ENCODE measurements around the gene C10orf95. TPM values are rescaled to one million over a fixed set of nuclear protein-coding genes. Genes with fewer than 3 reads are reported as not detected.

The C10orf95 gene
- total RNA-seq, 2 experiments from 2014 or later, result 0.20 to 0.36 TPM

DNA sequence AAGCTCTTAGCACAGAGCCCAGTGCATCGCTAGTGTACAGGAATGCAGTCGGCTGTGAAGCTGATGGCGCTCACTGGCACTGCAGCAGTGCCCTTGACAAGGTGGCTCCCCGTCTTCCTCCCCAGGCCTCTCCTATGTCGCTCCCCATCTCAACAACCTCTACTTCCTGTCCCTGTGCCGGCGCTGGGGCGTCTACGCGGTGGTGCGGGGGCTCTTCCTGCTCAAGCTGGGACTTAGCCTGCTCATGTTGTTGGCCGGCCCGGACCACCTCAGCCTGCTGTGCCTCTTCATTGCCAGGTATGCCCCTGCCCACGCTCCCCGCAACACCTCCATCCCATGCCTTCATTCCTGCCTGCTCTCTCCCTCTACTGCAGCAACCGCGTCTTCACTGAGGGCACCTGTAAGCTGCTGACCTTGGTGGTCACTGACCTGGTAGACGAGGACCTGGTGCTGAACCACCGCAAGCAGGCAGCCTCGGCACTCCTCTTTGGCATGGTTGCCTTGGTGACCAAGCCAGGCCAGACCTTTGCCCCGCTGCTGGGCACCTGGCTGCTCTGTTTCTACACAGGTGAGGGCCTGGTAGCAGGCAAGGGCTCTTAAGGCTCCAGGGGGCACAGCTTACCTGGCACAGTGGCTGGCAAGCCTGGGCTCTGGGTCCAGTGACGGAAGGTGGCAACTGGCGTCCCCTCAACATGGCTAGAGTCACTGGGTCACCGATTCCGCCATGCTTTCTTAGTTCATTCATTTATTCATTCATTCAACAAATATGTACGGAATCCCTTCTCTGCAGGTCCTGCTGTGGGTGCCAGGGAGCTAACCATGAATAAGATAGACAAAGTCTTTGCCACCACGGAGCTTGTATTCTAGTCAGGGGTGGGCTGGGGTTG is 22.3 kb upstream of the C10orf95 start:
- ChIA-PET POLR2A (interaction anchor here (1.4 to 1.5 kb wide), 3 partner anchors 12 to 38 kb away, joined by 4 to 7 read pairs (median 5); partner anchors contain the start of gene C10orf95), CTCF (interaction anchor here (0.8 to 1.7 kb wide), 6 partner anchors 12 to 244 kb away, joined by 3 to 10 read pairs (median 4); no protein-coding TSS in a partner anchor)
- TF ChIP-seq, protein P1, sequence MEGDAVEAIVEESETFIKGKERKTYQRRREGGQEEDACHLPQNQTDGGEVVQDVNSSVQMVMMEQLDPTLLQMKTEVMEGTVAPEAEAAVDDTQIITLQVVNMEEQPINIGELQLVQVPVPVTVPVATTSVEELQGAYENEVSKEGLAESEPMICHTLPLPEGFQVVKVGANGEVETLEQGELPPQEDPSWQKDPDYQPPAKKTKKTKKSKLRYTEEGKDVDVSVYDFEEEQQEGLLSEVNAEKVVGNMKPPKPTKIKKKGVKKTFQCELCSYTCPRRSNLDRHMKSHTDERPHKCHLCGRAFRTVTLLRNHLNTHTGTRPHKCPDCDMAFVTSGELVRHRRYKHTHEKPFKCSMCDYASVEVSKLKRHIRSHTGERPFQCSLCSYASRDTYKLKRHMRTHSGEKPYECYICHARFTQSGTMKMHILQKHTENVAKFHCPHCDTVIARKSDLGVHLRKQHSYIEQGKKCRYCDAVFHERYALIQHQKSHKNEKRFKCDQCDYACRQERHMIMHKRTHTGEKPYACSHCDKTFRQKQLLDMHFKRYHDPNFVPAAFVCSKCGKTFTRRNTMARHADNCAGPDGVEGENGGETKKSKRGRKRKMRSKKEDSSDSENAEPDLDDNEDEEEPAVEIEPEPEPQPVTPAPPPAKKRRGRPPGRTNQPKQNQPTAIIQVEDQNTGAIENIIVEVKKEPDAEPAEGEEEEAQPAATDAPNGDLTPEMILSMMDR (IDR thresholded peaks at IDR 0.05), result no peak
- Mint-ChIP-seq H3K4me1 (ENCODE audit: low read depth) (peaks cover 23% of the 10 kb centered on the region), H3K4me3 (no peak overlapping the region), H3K27ac (peak overlapping the region; percentile 72), H3K36me3 (ENCODE audit: low read depth) (peaks cover 10% of the 10 kb centered on the region), H3K27me3 (no peaks in the 10 kb centered on the region), H3K9me3 (no peaks in the 10 kb centered on the region)
- intact Hi-C loops (cut with micrococcal nuclease), result loop anchor here (10.0 kb wide), 1 partner anchor 239 kb away; no protein-coding TSS in a partner anchor
- ATAC-seq, result peak; percentile 84
- peak; percentile 41 for DNase-seq

DNA sequence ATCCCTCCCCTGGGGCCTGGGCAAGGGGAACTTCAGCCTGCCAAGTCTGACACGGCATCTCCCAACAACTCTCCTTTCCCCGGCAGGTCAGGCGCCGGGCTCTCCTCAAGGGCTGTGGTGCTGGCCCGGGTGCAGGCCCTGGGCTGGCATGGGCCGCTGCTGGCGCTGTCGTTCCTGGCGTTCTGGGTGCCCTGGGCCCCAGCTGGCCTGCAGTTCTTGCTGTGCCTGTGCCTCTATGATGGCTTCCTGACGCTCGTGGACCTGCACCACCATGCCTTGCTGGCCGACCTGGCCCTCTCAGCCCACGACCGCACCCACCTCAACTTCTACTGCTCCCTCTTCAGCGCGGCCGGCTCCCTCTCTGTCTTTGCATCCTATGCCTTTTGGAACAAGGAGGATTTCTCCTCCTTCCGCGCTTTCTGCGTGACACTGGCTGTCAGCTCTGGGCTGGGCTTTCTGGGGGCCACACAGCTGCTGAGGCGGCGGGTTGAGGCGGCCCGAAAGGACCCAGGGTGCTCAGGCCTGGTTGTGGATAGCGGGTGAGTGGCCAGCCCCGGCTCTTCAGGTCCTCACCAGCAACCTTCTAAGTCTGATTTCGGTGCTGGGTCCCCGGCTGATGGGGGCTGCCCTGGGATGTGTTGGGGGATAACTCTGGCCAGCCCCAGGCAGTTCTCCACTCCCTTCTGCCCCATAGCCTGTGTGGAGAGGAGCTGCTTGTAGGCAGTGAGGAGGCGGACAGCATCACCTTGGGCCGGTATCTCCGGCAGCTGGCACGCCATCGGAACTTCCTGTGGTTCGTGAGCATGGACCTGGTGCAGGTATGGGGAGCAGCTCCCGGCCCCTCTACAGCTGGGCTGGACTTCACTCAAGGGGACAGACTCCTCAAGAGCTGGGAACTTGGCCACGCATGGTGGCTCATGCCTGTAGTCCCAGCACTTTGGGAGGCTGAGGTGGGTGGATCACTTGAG is 19.5 kb upstream of the C10orf95 start:
- no peak overlapping the region for H3K27ac Mint-ChIP-seq
- ChIA-PET POLR2A (interaction anchor here (0.8 to 1.5 kb wide), 2 partner anchors 9 to 30 kb away, joined by 3 to 7 read pairs; no protein-coding TSS in a partner anchor), CTCF (interaction anchor here (0.9 to 1.7 kb wide), 2 partner anchors 33 to 239 kb away, joined by 3 read pairs; no protein-coding TSS in a partner anchor)
- no peaks in the 10 kb centered on the region for H3K27me3 Mint-ChIP-seq
- no peaks in the 10 kb centered on the region for H3K9me3 Mint-ChIP-seq
- intact Hi-C loops (cut with micrococcal nuclease), result loop anchor here (10.0 kb wide), 1 partner anchor 236 kb away; no protein-coding TSS in a partner anchor
- H3K4me3 Mint-ChIP-seq, result no peak overlapping the region
- ATAC-seq, result no peak
- peaks cover 16% of the 10 kb centered on the region for H3K4me1 Mint-ChIP-seq (ENCODE audit: low read depth)
- no peak for DNase-seq
- TF ChIP-seq, protein P1 (IDR thresholded peaks at IDR 0.05), result no peak
- peaks cover 12% of the 10 kb centered on the region for H3K36me3 Mint-ChIP-seq (ENCODE audit: low read depth)

DNA sequence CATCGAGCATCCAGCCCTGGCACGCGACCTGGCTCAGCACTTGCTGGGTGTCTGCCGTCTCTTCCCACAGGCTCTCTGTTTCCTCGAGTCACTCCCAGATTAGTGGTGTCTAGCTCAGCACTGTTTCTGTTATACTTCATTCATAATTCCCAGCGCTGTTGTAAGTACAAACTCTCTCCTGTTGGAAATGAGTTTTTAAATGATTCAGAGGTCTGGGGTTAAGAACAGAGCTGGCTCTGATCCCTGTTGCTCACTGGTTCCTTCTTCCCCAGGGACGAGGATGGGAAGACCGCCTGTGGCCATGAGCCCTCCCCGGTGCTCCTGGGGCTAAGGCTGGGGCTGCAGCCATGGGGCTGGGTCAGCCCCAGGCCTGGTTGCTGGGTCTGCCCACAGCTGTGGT is 17.3 kb upstream of the C10orf95 start:
- TF ChIP-seq, protein P1 (IDR thresholded peaks at IDR 0.05), result no peak
- POLR2A ChIA-PET, result no interaction called here
- H3K27ac Mint-ChIP-seq, result no peak overlapping the region
- CTCF ChIA-PET, result interaction anchor here (0.8 to 1.3 kb wide), 3 partner anchors 17 to 237 kb away, joined by 3 read pairs; partner anchors contain the start of gene C10orf95
- intact Hi-C loops (cut with micrococcal nuclease), result no loop called here
- H3K27me3 Mint-ChIP-seq, result no peaks in the 10 kb centered on the region
- peaks cover 7% of the 10 kb centered on the region for H3K36me3 Mint-ChIP-seq (ENCODE audit: low read depth)
- no peak for ATAC-seq
- no peak for DNase-seq
- H3K9me3 Mint-ChIP-seq, result no peaks in the 10 kb centered on the region
- H3K4me3 Mint-ChIP-seq, result no peak overlapping the region
- H3K4me1 Mint-ChIP-seq (ENCODE audit: low read depth), result peaks cover 16% of the 10 kb centered on the region

DNA sequence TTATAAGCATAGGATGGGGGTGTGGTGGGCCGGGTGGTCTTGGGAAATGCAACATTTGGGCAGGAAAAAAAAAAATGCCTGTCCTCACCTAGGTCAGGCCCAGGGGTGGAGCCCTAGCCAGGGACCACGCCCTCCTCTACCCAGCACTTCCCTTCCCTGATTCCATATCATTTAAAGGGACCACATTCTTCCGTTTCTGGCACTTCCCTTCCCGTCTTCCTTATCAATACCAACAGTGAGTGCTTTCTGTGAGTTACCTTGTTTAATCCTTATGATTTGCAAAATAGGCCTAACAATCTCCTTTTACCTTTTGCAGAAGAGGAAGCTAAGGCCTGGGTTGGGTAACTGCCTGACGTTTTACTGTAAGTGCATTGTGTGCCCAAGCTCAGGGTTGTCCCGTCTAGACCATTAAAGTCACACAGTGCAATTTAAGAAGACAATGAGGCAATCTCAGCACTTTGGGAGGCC is 16.7 kb upstream of the C10orf95 start:
- H3K4me1 Mint-ChIP-seq (ENCODE audit: low read depth), result peaks cover 14% of the 10 kb centered on the region
- ATAC-seq (no peak), DNase-seq (no peak)
- CTCF ChIA-PET, result interaction anchor here (0.8 to 1.3 kb wide), 3 partner anchors 16 to 236 kb away, joined by 3 read pairs; partner anchors contain the start of gene C10orf95
- no peak overlapping the region for H3K27ac Mint-ChIP-seq
- peaks cover 4% of the 10 kb centered on the region for H3K36me3 Mint-ChIP-seq (ENCODE audit: low read depth)
- H3K4me3 Mint-ChIP-seq, result no peak overlapping the region
- intact Hi-C loops (cut with micrococcal nuclease), result no loop called here
- H3K9me3 Mint-ChIP-seq, result no peaks in the 10 kb centered on the region
- no peaks in the 10 kb centered on the region for H3K27me3 Mint-ChIP-seq
- TF ChIP-seq, protein P1 (IDR thresholded peaks at IDR 0.05), result no peak
- POLR2A ChIA-PET, result no interaction called here

Measured in activated CD8-positive, alpha-beta T cell treated with anti-CD3 and anti-CD28 coated beads for 36 hours (primary cell).